Bone marrow (tissue), 2 donors: ENCODE results near the gene SMTNL1.
"Not testable (repeated sequence)": the region's sequence is repeated elsewhere in the genome, so short reads cannot be mapped to it uniquely, and the experiment has no call there.

Experiments used
- DNase-seq, 2 donors: peaks; one replicate each; lab custom pipeline; 2025; lab: John Stamatoyannopoulos, UW

The SMTNL1 gene

GRCh38 chr11:57511741-57512430, 25.5 kb upstream of the SMTNL1 start:
- no peak for DNase-seq

DNA sequence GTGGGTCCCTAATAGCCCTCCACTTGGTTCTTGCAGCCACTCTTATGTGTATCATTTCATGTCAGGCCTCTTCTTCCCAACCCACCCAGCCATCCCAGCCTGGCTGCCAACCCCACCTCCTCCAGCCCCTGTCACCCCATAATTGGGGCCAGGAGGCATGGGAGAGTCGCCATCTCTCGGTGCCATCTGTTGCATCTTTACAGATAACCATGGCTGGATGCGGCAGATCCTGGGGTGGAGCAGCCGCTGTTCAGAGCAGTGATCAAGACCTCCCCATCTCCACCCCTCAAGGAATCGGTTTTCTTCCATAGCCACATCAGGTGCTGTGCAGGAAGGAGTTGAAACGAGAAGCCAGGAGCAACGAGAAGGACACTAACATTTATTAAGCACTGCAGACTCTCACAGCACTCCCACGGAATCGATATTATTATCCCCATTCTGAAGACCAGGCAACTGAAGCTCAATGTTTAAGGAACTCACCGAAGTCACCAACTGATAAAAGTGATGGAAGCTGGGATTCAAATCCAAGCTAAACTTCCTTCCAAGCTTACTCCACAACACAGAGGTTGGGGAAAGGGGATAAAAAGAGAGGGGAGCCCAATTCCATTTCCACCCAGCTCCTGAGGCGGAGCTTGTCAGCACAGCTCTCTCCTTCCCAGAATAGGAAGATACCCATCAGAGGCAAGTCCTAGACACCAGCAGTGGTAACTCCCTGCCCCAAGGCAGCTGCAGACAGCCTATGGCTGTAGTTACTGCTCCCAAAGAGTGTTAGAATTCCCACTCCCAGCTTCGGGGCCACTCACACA, 24.5 kb upstream of the SMTNL1 start:
- DNase-seq: no peak

DNA sequence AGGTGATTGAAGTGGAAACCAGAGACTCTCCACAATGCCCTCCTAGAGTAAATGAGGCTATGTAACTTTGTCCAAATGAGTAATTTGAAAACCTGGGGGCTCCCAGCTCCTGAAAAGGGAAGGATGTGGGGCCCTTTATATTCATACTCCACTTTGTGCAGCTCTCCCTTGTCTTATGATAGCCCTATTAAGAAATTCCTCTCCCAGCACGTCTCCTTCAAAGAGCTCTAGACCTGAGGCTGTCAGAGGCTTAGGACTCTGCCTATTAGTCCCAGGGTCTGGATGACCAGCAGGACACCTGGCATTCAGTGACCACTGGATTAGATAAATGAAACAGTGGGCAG, 24.0 kb upstream of the SMTNL1 start:
- no peak for DNase-seq

GRCh38 chr11:57513911-57514537, 23.4 kb upstream of the SMTNL1 start:
- peak in 1 of 2 donors; percentile 27 for DNase-seq

DNA sequence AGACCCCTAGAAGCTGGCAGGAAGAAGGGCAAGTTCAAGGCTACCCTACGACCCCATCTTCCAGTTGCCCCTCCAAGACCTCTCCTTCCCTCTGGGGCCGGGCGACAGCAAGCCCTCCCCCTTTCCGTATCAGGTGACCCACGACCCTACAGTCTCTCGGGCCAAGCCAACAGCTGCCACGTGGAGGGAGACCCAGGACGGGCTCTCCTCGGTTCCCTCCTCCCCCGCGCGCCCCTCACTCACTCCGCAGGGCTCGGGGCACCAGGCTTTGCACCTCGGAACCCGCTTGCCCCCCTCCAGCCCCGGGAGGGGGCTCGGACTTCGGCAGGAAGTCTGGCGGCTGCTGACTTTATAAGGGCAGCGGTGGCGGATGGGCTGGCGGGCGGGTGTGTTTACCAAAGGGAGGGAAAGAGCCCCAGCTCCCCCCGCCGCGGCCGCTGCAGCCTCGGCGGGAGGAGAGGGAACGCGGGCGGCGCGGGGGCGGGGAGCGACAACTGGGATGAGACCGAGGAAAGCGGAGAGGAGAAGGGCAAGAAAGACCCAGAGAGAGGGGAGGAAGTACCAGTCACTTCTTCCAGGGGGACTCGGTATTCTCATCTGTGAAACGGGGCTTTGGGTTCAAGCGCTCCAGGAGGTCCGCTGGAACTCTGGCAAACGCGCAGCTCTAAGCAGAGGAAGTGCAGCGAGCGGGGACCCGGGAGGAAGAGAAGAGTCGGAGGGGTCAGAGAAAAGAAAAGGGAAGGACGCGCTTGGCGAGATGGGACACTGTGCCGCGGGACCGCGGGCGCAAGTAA, 22.7 kb upstream of the SMTNL1 start:
- DNase-seq: peak in 1 of 2 donors; percentile 26

DNA sequence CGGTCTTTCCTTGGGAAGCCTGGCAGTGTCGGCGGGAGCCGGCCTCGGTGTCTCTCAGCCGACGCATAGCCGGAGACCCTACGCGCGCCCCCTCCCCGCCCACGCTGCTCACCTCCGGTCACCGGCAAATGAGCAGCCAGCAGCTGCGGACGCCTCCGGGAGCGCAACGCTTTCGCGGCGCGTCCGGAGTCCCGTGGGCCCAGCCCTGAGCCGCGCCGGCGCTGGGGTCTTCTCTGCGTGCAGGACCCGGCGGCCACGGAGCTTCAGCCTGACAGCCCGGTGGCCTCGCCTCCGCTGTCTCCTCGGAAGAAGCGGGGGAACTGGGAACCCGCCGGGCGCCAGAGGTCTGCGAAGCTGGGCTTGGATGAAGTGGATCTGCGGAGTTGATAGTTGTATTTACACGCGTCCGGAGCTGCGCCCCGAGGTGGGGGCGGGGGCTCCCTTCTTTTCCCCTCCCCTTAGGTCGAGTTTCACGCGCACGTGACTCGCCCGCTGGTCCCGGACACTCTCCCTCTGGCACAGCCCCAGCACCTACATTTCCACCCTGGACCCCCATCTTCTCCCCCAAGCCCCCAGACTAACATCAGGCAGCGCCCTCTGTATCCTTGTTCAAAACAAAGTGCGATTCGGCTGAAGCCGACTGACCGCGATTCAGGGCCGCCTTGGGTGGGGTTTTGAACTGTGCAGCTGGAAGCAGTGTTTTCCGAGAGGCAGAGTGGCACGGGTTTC, 21.9 kb upstream of the SMTNL1 start, which contains the start of gene SLC43A1:
Gene SLC43A1 (minus strand): TSS at position 371 of the 729 bp plus-strand sequence. CDS start 1,591 bp downstream, outside the sequence.
- DNase-seq: peak in 1 of 2 donors; percentile 17

GRCh38 chr11:57516061-57516443, 21.3 kb upstream of the SMTNL1 start:
- DNase-seq: no peak

- no peak for DNase-seq
These were observed 16.3 kb upstream of the SMTNL1 start for GRCh38 chr11:57521116-57521515.

DNA sequence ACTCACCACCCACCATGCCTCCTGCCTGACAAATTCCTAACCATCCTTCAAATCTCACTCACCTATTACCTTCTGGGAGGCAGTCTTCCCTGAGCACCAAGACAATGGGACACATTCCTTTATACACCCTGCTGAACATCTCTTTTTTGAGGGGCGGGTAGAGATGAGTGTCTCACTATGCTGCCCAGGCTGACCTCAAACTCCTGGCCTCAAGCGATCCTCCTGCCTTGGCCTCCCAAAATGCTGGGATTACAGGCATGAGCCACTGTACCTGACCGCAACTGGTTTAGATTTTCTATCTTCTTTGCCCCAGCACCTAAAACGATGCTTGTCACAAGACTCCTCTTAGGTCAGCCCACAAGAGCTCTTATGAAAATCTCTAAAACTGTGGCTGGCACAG, 14.0 kb upstream of the SMTNL1 start:
- DNase-seq: no peak

DNA sequence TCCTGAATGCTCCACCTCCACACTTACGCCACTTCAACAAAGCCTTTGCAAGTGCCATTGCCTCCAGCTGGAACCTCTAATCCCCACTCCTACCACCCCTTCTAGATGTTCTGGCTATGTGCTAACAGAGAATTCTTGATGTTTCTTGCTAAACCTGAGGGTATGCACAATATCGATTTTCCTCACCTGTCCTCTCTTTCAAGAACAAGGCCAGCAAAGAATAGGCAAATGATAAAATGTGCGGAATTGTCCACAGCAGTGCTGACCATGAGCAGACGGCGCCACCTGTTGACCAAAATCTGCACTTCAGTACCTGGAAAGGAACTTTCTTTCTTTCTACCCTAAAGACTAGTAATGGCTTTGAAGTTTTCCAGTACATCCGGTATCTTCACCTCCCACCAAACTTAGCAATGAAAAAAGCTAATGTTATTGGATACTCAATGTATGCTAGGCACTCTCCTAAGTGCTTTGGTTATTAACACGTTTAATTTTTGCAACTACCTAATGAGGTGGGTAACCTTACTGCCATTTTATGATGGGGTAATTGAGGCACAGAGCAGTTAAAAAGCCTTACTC, 10.3 kb upstream of the SMTNL1 start:
- peak; percentile 17 to 54 for DNase-seq

DNA sequence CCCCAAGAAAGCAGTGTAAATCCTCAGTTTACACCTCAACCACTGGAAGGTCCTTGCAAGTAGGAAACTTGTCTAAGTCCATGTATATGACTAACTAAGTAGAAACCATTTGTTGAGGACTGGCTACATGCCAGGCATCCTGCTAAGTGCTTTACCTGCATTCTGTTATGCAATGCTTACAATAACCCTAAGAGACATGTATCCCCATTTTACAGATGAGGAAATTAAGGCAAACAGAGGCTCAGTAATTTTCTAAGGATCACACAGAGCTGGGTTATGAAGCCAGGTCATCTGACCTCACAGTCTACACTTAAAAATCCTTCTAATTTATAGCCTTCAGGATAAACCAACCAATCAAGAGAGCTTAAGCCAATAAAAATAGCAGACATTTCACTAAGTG, 8.4 kb upstream of the SMTNL1 start:
- no peak for DNase-seq

DNA sequence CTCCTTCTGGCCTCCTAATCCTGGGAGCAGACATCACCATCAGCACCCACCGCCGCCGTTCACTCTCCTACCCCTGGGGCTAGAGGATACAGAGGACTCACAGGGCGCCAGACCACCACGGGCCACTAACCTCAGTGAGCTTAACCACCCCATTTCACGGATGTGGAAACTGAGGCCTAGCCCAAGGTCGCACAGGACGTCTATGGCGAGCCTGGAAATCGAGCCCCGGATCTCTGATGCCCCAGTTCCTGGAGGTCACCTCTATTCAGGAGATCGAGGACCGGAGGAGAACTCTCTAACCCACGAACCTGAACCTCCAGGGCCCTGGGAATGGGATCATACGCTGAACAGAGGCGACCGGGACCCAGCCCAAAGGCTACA, 7.2 kb upstream of the SMTNL1 start:
- DNase-seq: no peak

GRCh38 chr11:57530596-57531507, 6.5 kb upstream of the SMTNL1 start, which contains the start of gene TIMM10:
TSS of gene TIMM10 (minus strand) at chr11:57530754. CDS start at chr11:57530189, 565 bp downstream.
- peak; percentile 68 to 95 for DNase-seq

DNA sequence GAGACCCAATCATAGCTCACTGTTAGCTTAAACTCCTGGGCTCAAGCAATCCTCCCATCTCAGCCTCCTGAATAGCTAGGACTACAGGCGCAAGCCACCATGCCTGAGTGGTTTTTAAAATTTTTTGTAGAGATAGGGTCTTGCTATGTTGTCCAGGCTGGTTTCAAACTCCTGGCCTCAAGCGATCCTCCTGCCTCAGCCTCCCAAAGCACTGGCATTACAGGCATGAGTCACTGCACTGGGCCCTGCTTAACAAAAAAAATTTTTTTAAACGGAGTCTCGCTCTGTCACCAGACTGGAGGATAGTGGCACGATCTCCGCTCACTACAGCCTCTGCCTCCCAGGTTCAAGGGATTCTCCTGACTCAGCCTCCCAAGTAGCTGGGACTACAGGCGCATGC, 2.9 kb upstream of the SMTNL1 start:
- not testable (repeated sequence) for DNase-seq

DNA sequence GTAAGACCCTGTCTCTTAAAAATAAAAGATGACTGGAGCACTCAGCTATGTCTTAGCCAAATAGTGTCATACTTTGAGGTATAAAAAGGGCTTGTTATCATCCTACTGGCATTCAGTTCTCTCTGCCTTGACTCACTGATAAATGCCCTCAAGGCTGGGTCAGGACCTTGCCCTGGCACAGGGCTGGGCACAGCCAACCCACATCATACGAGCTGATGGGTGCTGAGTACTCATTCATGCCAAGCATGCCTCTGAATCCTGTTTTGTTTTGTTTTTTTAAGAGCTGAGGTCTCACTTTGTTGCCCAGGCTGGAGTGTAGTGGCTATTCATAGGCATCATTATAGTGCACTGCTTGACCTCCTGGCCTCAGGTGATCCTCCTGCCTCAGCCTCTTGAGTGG, 1.9 kb downstream of the SMTNL1 start:
- DNase-seq: no peak

- no peak for DNase-seq
These were observed 3.8 kb downstream of the SMTNL1 start for GRCh38 chr11:57541169-57541568.

- no peak for DNase-seq
These were observed 5.2 kb downstream of the SMTNL1 start for GRCh38 chr11:57542582-57542981.

DNA sequence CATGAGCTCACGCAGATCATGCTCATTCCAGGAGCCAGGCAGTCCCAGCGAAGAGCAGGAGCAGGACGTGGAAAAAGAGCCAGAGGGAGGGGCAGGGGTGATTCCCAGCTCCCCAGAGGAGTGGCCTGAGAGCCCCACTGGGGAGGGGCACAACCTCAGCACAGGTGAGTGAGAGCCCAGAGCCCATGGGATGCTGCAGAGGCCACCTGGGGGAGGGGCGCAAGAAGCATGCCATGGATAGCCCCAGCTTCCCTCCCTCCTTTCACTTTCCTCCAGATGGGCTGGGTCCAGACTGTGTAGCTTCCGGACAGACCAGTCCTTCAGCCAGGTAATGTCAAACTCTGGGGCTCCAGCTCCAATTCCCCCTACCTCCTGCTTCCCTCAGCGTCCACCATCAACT, 6.2 kb downstream of the SMTNL1 start:
- DNase-seq: no peak

- no peak for DNase-seq
These were observed 7.2 kb downstream of the SMTNL1 start for GRCh38 chr11:57544566-57544965.

DNA sequence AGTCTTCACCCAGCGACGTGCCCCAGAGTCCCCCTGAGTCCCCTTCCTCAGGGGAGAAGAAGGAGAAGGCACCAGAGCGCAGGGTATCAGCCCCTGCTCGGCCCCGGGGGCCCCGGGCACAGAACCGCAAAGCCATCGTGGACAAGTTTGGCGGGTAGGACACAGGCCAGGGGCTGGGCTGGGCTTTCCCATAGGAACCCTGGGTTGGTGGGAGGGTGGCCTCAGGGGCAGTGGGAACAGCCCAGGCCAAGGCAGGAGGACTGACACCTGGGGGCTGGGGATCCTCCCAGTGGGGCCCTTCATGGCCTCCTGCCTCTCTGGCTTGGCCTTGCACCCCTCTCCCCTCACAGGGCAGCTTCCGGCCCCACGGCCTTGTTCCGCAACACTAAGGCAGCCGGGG, 8.5 kb downstream of the SMTNL1 start:
- DNase-seq: no peak
